RWPE1 (cell line): ENCODE measurements around the gene ST3GAL3.
"Not testable (repeated sequence)": the region's sequence is repeated elsewhere in the genome, so short reads cannot be mapped to it uniquely, and the experiment has no call there.

ENCODE experiments used
- CTCF ChIA-PET: fragments of 350-600 bp; sonication (Branson Sonifier 250); formaldehyde crosslinking; extraction: SDS; loops from one replicate; lab custom pipeline; 2021; lab: Yijun Ruan, JAX
- POLR2A ChIA-PET: fragments of 400-600 bp; formaldehyde crosslinking; extraction: SDS; loops from one replicate; lab custom pipeline; 2020; ENCODE audit warnings: antibody characterized with exemption; ENCODE audit not compliant: low non-redundant PET; lab: Yijun Ruan, JAX
- DNase-seq: peaks from one replicate; pipeline ENCODE4 v3.0.0; 2012; ENCODE audit warnings: low spot score
- H3K27ac ChIP-seq: fragments of 450-650 bp; 2 replicates; pipeline ENCODE4 v1.5.1; 2017
- TF ChIP-seq, protein P1 (sequence below): fragments of 450-650 bp; conservative IDR thresholded peaks from 2 replicates; pipeline ENCODE4 v1.5.1; 2017; ENCODE audit warnings: low read depth, mild to moderate bottlenecking

Gene ST3GAL3

GRCh38 chr1:43716559-43717281 lies 9.4 kb downstream of the ST3GAL3 start:
- TF ChIP-seq, protein P1, sequence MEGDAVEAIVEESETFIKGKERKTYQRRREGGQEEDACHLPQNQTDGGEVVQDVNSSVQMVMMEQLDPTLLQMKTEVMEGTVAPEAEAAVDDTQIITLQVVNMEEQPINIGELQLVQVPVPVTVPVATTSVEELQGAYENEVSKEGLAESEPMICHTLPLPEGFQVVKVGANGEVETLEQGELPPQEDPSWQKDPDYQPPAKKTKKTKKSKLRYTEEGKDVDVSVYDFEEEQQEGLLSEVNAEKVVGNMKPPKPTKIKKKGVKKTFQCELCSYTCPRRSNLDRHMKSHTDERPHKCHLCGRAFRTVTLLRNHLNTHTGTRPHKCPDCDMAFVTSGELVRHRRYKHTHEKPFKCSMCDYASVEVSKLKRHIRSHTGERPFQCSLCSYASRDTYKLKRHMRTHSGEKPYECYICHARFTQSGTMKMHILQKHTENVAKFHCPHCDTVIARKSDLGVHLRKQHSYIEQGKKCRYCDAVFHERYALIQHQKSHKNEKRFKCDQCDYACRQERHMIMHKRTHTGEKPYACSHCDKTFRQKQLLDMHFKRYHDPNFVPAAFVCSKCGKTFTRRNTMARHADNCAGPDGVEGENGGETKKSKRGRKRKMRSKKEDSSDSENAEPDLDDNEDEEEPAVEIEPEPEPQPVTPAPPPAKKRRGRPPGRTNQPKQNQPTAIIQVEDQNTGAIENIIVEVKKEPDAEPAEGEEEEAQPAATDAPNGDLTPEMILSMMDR, result no peak
- ChIA-PET POLR2A (no interaction called here), CTCF (no interaction called here)
- DNase-seq, result no peak
- no peak overlapping the region for H3K27ac ChIP-seq

GRCh38 chr1:43719063-43719462 lies 11.7 kb downstream of the ST3GAL3 start:
- H3K27ac ChIP-seq, result no peak overlapping the region
- ChIA-PET POLR2A (no interaction called here), CTCF (no interaction called here)
- no peak for DNase-seq
- TF ChIP-seq, protein P1, result no peak

- CTCF ChIA-PET, POLR2A ChIA-PET, DNase-seq, H3K27ac ChIP-seq: not testable (repeated sequence)
Measured at GRCh38 chr1:43719670-43720419, 12.5 kb downstream of the ST3GAL3 start.

- TF ChIP-seq, protein P1, result no peak
- H3K27ac ChIP-seq, result no peak overlapping the region
- ChIA-PET CTCF (interaction anchor here (0.6 to 0.7 kb wide), 3 partner anchors 9 to 40 kb away, joined by 3 to 5 read pairs (median 3); no protein-coding TSS in a partner anchor), POLR2A (no interaction called here)
- DNase-seq, result no peak
Measured at GRCh38 chr1:43722810-43723209, 15.5 kb downstream of the ST3GAL3 start.

GRCh38 chr1:43729816-43730463 lies 22.6 kb downstream of the ST3GAL3 start:
- ChIA-PET POLR2A (no interaction called here), CTCF (no interaction called here)
- TF ChIP-seq, protein P1, result no peak
- no peak for DNase-seq
- H3K27ac ChIP-seq, result no peak overlapping the region

GRCh38 chr1:43731867-43732531 lies 24.7 kb downstream of the ST3GAL3 start:
- no peak overlapping the region for H3K27ac ChIP-seq
- POLR2A ChIA-PET, result no interaction called here
- CTCF ChIA-PET, result interaction anchor here (0.6 kb wide), 1 partner anchor 19 kb away, joined by 4 read pairs; no protein-coding TSS in a partner anchor
- no peak for DNase-seq
- TF ChIP-seq, protein P1, result no peak
